ENCODE results near the gene UBE2M. TPM values are rescaled to one million over a fixed set of nuclear protein-coding genes. Genes with fewer than 3 reads are reported as not detected.

Gene UBE2M
- total RNA-seq, 1 experiment from 2014 or later: 185 TPM

GRCh38 chr19:58562122-58563033 is 4.0 kb upstream of the UBE2M start:
- H3K27ac ChIP-seq (ENCODE audit: low read depth, low read length, poor library complexity, severe bottlenecking): no peak overlapping the region
- H3K9me3 ChIP-seq (ENCODE audit: low read depth, low read length, poor library complexity, severe bottlenecking): no peaks in the 10 kb centered on the region
- H3K4me3 ChIP-seq (ENCODE audit: low read depth, low read length, poor library complexity, severe bottlenecking): peak overlapping the region; percentile 43
- intact Hi-C loops (cut with micrococcal nuclease; ENCODE audit: unreplicated experiment): no loop called here
- ChIA-PET CTCF (no interaction called here), POLR2A (ENCODE audit: low non-redundant PET) (no interaction called here)
- no peak for TF ChIP-seq EZH2 (IDR thresholded peaks at IDR 0.05; ENCODE audit: borderline replicate concordance, low read depth, low read length, poor library complexity, severe bottlenecking)
- TF ChIP-seq, protein P1, sequence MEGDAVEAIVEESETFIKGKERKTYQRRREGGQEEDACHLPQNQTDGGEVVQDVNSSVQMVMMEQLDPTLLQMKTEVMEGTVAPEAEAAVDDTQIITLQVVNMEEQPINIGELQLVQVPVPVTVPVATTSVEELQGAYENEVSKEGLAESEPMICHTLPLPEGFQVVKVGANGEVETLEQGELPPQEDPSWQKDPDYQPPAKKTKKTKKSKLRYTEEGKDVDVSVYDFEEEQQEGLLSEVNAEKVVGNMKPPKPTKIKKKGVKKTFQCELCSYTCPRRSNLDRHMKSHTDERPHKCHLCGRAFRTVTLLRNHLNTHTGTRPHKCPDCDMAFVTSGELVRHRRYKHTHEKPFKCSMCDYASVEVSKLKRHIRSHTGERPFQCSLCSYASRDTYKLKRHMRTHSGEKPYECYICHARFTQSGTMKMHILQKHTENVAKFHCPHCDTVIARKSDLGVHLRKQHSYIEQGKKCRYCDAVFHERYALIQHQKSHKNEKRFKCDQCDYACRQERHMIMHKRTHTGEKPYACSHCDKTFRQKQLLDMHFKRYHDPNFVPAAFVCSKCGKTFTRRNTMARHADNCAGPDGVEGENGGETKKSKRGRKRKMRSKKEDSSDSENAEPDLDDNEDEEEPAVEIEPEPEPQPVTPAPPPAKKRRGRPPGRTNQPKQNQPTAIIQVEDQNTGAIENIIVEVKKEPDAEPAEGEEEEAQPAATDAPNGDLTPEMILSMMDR (conservative IDR thresholded peaks at IDR 0.05; ENCODE audit: low read depth, low read length): no peak
- no peaks in the 10 kb centered on the region for H3K36me3 ChIP-seq (ENCODE audit: insufficient read depth, low read length, poor library complexity, severe bottlenecking)
- DNase-seq (ENCODE audit: low spot score): peak; percentile 51
- no peaks in the 10 kb centered on the region for H3K27me3 ChIP-seq (replicated peaks; ENCODE audit: insufficient read depth, low read depth, low read length, poor library complexity)
- BruUV-seq (replicated peaks): no TSS peak
- peaks cover 16% of the 10 kb centered on the region for H3K4me1 ChIP-seq (ENCODE audit: insufficient read depth, low read length, poor library complexity, severe bottlenecking)

GRCh38 chr19:58561373-58562121 is 3.1 kb upstream of the UBE2M start:
- CTCF ChIA-PET: no interaction called here
- no peak overlapping the region for H3K27ac ChIP-seq (ENCODE audit: low read depth, low read length, poor library complexity, severe bottlenecking)
- no peak overlapping the region for H3K4me3 ChIP-seq (ENCODE audit: low read depth, low read length, poor library complexity, severe bottlenecking)
- H3K4me1 ChIP-seq (ENCODE audit: insufficient read depth, low read length, poor library complexity, severe bottlenecking): peaks cover 16% of the 10 kb centered on the region
- H3K9me3 ChIP-seq (ENCODE audit: low read depth, low read length, poor library complexity, severe bottlenecking): no peaks in the 10 kb centered on the region
- no peaks in the 10 kb centered on the region for H3K27me3 ChIP-seq (replicated peaks; ENCODE audit: insufficient read depth, low read depth, low read length, poor library complexity)
- H3K36me3 ChIP-seq (ENCODE audit: insufficient read depth, low read length, poor library complexity, severe bottlenecking): peaks cover 5% of the 10 kb centered on the region
- TF ChIP-seq, protein P1 (conservative IDR thresholded peaks at IDR 0.05; ENCODE audit: low read depth, low read length): no peak
- no peak for TF ChIP-seq EZH2 (IDR thresholded peaks at IDR 0.05; ENCODE audit: borderline replicate concordance, low read depth, low read length, poor library complexity, severe bottlenecking)
- no peak for DNase-seq (ENCODE audit: low spot score)
- POLR2A ChIA-PET (ENCODE audit: low non-redundant PET): no interaction called here
- intact Hi-C loops (cut with micrococcal nuclease; ENCODE audit: unreplicated experiment): no loop called here
- no TSS peak for BruUV-seq (replicated peaks)

DNA sequence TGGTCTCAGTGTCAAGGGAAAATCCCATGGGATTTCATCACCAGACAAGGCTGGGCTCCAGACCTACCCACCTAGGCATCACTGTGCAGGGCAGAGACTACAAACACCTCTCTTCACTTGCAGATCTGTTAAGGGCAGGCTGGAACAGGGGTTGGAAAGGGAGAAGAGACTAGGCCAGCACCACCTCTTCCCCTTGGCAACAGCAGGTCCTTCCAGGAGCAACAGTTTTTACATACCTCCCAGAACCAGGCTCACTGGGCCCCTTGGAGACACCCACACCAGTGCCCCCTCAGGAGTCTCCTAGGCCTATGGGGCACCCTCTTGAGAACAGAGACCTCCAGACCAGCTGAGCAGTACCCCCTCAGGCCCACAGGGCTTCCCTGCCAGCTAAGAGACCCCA is 2.5 kb upstream of the UBE2M start:
- TF ChIP-seq, protein P1 (conservative IDR thresholded peaks at IDR 0.05; ENCODE audit: low read depth, low read length): no peak
- TF ChIP-seq EZH2 (IDR thresholded peaks at IDR 0.05; ENCODE audit: borderline replicate concordance, low read depth, low read length, poor library complexity, severe bottlenecking): no peak
- no peak for DNase-seq (ENCODE audit: low spot score)
- POLR2A ChIA-PET (ENCODE audit: low non-redundant PET): no interaction called here
- H3K9me3 ChIP-seq (ENCODE audit: low read depth, low read length, poor library complexity, severe bottlenecking): no peaks in the 10 kb centered on the region
- H3K4me3 ChIP-seq (ENCODE audit: low read depth, low read length, poor library complexity, severe bottlenecking): no peak overlapping the region
- H3K36me3 ChIP-seq (ENCODE audit: insufficient read depth, low read length, poor library complexity, severe bottlenecking): peaks cover 11% of the 10 kb centered on the region
- H3K4me1 ChIP-seq (ENCODE audit: insufficient read depth, low read length, poor library complexity, severe bottlenecking): peaks cover 16% of the 10 kb centered on the region
- CTCF ChIA-PET: no interaction called here
- no TSS peak for BruUV-seq (replicated peaks)
- no peaks in the 10 kb centered on the region for H3K27me3 ChIP-seq (replicated peaks; ENCODE audit: insufficient read depth, low read depth, low read length, poor library complexity)
- intact Hi-C loops (cut with micrococcal nuclease; ENCODE audit: unreplicated experiment): no loop called here
- no peak overlapping the region for H3K27ac ChIP-seq (ENCODE audit: low read depth, low read length, poor library complexity, severe bottlenecking)
